Ovary (tissue), 3 donors: ENCODE results near the gene LAMC1.

Source experiments
- EP300 ChIP-seq: sonication (generic); formaldehyde crosslinking; IDR thresholded peaks from one replicate; pipeline ENCODE4 v1.6.1; 2017; ENCODE audit warnings: antibody characterized with exemption
- POLR2A ChIP-seq: fragments of 450-650 bp; IDR thresholded peaks from one replicate; pipeline ENCODE4 v1.6.1; 2017; ENCODE audit warnings: antibody characterized with exemption, mild to moderate bottlenecking, moderate library complexity
- TF ChIP-seq, protein P1 (sequence below), 3 donors: fragments of 450-650 bp in 2 of 3; fragments of 200-600 bp in 1 of 3; IDR thresholded peaks; one replicate each; pipeline versions ENCODE4 v1.5.1 to v1.8.0; 2016 to 2022; ENCODE audit warnings: antibody characterized with exemption in 3 of 3, mild to moderate bottlenecking in 1 of 3
- donor health status: DM: no; HTN: no; CAD: no.

DNA sequence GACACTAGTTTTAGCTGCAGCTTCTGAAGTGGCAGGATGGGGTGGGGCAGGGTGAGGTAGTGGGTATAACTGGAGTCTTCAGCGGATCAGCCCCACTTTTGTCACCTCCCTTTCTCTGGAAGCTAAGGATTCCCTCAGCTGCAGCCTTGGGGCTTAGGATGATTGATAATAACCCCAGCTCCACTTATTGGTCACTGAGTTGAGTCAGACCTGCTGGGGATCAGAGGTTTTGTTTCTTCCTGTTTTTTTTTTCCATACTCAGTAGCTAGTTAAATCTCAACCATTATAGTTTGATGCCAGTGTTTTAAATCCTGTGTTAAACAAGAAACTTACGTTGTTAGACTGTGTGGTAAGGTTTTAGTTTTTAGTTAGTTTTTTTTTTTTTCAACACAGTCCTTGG lies 57.2 kb downstream of the LAMC1 start:
- TF ChIP-seq, protein P1, sequence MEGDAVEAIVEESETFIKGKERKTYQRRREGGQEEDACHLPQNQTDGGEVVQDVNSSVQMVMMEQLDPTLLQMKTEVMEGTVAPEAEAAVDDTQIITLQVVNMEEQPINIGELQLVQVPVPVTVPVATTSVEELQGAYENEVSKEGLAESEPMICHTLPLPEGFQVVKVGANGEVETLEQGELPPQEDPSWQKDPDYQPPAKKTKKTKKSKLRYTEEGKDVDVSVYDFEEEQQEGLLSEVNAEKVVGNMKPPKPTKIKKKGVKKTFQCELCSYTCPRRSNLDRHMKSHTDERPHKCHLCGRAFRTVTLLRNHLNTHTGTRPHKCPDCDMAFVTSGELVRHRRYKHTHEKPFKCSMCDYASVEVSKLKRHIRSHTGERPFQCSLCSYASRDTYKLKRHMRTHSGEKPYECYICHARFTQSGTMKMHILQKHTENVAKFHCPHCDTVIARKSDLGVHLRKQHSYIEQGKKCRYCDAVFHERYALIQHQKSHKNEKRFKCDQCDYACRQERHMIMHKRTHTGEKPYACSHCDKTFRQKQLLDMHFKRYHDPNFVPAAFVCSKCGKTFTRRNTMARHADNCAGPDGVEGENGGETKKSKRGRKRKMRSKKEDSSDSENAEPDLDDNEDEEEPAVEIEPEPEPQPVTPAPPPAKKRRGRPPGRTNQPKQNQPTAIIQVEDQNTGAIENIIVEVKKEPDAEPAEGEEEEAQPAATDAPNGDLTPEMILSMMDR (IDR thresholded peaks at IDR 0.05), result no peak
- TF ChIP-seq POLR2A (no peak), EP300 (no peak)
